Activated CD8-positive, alpha-beta memory T cell treated with anti-CD3 and anti-CD28 coated beads, Interleukin-2, amount 50 U/mL, for 1 hour (primary cell): ENCODE results near the gene SHLD1.

Experiments used
- DNase-seq: peaks from one replicate; pipeline ENCODE4 v3.0.0-alpha.2; 2020; ENCODE audit errors: extremely low read depth

Gene SHLD1

DNA sequence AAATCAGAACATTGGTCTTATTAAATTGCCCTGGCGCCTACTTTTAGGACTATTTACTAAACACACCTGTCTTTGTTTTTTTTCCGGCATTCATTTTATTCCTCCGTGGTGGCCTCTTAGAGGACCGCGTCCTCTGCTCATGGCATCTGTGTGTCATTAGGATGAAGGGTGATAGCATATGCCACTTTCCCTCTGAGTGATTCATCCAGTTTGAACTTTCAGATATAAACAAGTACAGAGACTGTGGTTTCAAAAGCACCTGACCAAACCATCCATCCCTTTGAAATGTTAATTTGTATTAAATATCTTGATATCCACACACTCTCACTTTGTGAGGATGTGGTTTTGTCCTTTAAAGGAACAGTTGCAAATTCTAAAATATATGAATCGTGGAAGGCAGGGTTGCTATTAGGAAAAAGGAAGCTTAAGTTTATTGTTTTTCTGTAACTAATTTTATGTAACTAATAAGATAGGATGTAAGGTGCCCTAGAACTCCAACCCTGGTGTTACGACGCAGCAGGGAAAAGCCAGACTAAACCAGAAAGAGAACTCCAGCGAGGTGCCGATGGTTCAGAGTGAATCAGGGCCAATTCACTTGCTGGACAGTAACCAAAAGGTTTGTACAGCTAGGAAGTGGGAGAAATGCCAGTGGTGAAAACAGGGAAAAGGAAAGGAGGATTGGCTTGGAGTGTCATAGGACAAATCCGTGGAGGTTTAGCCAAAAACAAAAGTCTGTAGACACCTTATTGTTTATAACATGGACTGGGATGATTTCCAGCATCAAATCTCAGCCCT, 98.7 kb downstream of the SHLD1 start:
- DNase-seq, result no peak

DNA sequence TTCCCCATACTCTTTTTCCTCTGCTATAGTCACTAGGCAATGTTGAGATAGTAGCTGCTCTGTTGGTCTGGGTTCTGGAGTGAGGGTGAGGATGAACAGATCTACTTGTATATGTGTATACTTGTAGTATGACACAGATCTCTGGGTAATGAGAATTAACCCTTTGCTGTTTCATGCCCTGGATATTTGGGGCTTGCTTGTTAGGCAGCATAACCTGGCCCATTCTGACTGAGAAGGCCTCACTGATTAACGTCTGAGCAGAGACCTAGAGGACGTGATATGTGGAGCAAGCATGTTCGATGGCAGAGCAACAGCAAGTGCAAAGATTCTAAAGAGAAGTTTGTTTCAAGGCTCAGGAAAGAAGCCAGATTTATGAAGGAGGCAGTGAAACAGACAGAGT, 105.7 kb downstream of the SHLD1 start:
- no peak for DNase-seq

- DNase-seq, result no peak
Measured at GRCh38 chr20:5859608-5860007, 109.4 kb downstream of the SHLD1 start.

- DNase-seq, result no peak
Measured at GRCh38 chr20:5862703-5863039, 112.5 kb downstream of the SHLD1 start.

GRCh38 chr20:5863040-5863833, 113.0 kb downstream of the SHLD1 start:
- no peak for DNase-seq

- DNase-seq, result no peak
Measured at GRCh38 chr20:5864428-5864827, 114.2 kb downstream of the SHLD1 start.

GRCh38 chr20:5864873-5865587, 114.8 kb downstream of the SHLD1 start:
- DNase-seq, result no peak

GRCh38 chr20:5865604-5866003, 115.4 kb downstream of the SHLD1 start:
- no peak for DNase-seq

DNA sequence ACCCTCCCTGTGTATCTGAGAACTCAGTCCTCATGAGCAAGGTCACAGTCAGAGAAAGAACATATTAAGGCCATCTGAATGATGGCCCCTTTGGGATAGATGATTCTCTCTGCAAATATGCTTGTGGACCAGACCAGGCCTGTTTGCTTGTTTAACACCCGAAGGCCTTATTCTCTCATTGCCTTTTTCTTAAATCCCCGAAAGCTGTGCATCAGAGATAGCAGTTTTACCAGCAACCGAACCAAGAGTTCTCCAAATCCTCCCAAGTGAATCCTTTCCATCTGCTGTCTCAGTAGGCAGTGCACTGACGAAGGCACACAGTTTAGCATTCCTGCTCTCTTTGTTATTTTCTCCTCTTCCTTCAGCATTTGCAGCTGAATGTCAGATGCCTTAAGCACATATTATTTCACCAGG, 120.4 kb downstream of the SHLD1 start:
- no peak for DNase-seq

GRCh38 chr20:5871459-5872410, 121.5 kb downstream of the SHLD1 start:
- no peak for DNase-seq

DNA sequence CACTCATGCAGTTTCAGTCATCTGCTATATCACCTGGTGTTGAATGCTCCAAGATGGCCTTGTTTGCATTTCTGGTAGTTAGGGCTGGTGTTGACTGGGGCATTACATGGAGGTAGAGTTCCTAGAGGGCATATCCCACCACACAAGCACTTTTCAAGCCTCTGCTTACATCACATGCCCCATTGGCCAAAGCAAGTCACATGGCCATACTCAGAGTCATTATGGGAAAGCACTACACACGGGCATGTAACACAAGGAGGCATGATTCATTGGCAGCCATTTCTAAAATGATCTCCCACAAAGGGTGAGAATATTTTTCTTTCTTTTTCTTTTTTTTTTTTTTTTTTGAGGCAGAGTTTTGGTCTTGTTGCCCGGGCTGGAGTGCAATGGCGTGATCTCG, 126.9 kb downstream of the SHLD1 start:
- DNase-seq, result no peak

- DNase-seq, result no peak
Measured at GRCh38 chr20:5880326-5880725, 130.1 kb downstream of the SHLD1 start.

- DNase-seq, result no peak
Measured at GRCh38 chr20:5881703-5882102, 131.5 kb downstream of the SHLD1 start.

DNA sequence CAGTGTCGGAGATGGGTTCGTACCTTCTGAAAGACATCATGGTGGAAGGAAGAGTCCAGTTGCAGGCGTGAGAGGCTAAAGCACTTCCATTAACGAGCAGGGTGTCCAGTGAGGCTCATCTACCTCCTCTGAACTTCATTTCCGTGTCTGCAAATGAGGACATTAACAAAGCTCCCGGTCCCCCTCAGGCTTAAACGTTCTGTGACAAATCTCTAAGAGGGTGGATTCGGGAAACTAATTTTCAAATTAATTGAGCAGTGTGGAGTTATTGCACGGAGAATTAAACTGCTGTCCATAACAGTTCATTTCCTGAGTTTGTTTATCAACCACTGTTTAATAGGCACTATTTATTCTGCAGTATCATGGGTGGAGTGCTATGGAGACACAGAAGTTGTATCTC, 132.0 kb downstream of the SHLD1 start:
- DNase-seq, result no peak

- no peak for DNase-seq
Measured at GRCh38 chr20:5884465-5885335, 134.5 kb downstream of the SHLD1 start.

- DNase-seq, result no peak
Measured at GRCh38 chr20:5885866-5886265, 135.7 kb downstream of the SHLD1 start.

DNA sequence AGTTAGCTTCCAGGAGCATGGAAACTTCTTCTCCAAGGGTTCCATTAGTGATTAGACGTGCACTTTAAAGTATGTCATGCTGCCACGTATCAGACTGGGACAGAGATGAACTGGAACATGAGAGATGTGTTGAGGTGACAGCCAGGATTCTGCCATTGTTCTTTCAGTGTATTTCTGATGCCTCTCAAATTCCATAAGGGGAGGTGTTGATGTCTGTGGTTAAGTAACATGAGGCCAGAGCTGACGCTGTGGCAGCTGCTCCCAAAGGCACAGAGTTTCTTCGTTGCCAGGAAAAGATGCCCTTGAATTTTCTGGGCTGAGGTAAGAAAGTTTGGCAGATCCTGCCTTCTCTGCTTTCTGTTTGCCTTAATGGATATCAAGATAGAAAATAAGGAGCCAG, 136.6 kb downstream of the SHLD1 start:
- DNase-seq, result no peak

- no peak for DNase-seq
Measured at GRCh38 chr20:5887386-5887785, 137.2 kb downstream of the SHLD1 start.

DNA sequence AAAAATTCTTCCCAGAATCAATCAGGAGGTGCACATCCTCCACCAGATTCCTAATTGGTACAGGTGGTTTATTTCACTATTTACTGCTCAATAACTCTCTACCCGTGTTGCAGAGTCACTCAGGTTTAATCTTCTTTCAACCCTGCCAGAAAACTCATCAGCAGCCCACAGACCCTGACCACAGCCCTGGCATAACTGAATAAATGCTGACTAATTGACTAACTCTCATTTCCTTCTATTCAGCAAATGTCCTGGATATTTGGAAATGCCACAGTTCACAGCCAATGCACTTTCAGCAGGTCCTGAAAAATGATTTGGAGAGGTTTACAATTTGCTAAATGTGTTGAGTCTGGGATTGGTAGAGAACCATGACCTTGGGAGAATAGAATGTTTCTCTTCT, 137.8 kb downstream of the SHLD1 start:
- no peak for DNase-seq

- no peak for DNase-seq
Measured at GRCh38 chr20:5890773-5891441, 140.7 kb downstream of the SHLD1 start.
